GM03348 (cell line): Measurements from ENCODE around the gene PTBP3.
A peak's percentile ranks its signal among the peaks of the same experiment; 100 is the strongest.
"Not testable (repeated sequence)": the region's sequence is repeated elsewhere in the genome, so short reads cannot be mapped to it uniquely, and the experiment has no call there.

ENCODE experiments used
- DNase-seq: peaks from one replicate; pipeline ENCODE4 v3.0.0; 2012; ENCODE audit warnings: low spot score

Gene PTBP3, protein sequence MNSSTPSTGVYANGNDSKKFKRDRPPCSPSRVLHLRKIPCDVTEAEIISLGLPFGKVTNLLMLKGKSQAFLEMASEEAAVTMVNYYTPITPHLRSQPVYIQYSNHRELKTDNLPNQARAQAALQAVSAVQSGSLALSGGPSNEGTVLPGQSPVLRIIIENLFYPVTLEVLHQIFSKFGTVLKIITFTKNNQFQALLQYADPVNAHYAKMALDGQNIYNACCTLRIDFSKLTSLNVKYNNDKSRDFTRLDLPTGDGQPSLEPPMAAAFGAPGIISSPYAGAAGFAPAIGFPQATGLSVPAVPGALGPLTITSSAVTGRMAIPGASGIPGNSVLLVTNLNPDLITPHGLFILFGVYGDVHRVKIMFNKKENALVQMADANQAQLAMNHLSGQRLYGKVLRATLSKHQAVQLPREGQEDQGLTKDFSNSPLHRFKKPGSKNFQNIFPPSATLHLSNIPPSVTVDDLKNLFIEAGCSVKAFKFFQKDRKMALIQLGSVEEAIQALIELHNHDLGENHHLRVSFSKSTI

DNA sequence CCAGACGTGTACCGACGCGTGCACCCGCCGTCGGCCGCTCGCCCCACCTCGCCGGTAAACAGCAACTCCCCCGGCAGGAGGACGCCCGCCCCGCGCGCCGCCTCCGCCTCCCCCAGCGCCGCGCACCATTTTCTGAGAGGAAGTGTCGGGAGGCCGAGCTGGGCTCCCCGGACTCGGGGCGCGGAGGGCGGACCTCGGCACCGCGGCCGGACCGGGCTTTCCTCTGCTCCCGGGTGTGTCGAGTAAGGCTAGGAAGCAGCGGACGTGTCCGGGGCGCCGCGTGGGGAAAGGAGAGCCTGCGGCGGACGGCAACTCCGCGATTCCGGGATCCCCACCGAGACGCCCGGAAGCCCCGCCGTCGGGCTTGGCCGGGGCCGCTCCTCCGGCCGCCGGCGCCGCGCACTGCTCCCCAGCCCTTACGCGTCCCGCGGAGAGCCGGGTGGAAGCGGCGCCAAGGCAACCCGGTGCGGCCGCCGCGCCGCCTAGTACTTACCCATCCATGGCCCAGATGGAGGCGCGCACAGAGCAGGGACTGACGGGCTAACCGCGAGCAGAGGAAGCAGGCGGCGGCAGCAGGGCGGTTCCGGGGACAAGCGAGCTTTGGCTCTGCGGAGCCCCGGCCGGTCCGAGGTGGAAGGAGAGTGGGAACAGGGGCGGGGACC is at the start of gene PTBP3:
Gene PTBP3 (minus strand): TSS at position 643 of the 662 bp plus-strand sequence. CDS start 35,754 bp downstream, outside the sequence.
- DNase-seq = peak; percentile 84

DNA sequence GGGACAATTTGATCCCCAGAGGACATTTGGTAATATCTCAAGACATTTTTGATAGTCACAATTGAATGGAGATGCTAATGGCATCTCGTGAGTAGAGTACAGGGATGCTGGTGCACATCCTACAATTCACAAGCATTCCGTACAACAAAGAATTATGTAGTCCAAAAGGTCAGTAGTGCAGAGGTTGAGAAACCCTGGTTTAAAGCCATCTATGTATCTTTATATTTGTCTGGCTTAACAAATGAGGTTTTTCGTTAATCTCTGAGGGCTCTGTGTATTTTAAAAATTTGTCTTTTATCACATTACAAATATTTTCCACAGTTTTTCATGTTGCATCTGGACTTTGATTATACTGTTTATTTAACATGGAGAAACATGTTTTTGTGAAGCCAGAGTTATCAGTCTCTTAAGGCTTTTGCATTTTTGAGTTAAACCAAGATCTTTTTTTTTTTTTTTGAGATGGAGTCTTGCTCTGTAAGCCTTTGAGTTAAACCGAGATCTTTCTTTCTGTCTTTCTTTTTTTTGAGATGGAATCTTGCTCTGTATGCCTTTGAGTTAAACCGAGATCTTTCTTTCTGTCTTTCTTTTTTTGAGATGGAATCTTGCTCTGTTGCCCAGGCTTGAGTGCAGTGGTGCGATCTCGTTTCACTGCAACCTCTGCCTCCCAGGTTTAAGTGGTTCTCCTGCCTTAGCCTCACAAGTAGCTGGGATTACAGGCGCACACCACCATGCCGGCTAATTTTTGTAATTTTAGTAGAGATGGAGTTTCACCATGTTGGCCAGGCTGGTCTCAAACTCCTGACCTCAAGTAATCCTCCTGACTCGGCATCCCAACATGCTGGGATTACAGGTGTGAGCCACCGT is 49.3 kb upstream of the PTBP3 start:
- no peak for DNase-seq

DNA sequence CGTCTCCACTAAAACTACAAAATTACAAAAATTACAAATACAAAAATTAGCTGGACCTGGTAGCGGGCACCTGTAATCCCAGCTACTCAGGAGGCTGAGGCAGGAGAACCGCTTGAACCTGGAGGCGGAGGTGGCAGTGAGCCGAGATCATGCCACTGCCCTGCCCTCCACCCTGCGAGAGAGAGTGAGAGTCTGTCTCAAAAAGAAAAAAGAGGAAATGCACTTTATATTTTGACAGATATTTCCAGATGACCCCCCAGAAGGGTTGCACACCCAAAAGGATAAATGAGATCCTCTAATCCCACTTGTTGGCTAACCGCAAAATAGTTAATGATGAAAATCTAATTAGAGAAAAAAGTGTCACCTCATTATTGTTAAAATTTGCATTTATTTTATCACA is 48.6 kb upstream of the PTBP3 start:
- DNase-seq = no peak

DNA sequence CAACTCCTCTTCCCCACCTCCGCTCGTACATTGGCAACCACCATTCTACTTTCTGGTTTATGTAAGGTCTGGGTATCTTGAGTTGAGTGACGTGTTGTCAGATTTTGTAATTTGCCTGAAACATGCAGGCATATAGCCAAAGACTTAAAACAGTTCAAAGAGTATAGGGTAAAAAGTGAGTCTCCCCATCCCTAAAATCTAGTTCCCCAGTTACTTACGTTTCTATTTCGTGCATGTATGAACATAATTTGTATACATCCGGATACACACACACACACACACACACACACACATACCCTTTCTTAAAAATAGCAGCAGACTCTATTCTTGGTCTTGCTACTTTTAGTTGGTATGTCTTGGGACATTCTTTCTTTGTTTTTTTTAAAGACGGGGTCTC is 47.4 kb upstream of the PTBP3 start:
- DNase-seq = peak; percentile 13

DNA sequence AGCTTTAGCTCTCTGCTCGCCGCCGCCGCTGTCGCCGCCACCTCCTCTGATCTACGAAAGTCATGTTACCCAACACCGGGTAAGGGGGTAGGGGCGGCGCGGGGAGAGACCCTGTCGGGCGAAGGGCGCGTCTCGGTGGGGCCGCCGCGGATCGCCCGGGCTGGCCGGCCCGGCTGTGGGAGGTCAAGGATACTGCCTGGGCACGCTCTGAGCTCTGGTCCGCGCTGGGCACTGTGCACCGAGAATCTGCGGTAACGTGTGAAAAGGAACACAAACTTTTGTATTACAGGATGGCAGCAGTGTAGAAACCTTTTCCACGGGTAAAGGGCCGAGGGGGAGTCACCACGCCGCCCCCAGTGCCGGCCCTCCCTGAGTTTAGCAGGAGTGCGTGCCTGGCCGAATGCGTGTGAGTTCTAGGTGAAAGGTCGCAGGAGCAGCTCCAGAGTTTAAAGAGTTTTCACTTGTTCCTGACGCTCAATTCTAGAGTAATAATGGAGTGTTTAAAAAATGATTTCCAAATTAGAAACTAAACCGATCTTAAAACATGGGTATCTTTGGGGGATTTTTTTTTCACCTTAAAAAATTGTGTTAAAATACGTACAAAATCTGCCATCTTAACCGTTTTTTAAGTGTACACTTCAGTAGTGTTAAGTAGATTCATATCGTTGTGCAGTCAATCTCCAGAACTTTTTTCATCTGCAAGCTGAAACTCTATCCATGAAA is 46.8 kb upstream of the PTBP3 start, which contains the start of gene HSDL2:
Gene HSDL2 (plus strand): TSS at position 7 of the 723 bp plus-strand sequence. CDS start 56 bp downstream, at position 63.
- no peak for DNase-seq

DNA sequence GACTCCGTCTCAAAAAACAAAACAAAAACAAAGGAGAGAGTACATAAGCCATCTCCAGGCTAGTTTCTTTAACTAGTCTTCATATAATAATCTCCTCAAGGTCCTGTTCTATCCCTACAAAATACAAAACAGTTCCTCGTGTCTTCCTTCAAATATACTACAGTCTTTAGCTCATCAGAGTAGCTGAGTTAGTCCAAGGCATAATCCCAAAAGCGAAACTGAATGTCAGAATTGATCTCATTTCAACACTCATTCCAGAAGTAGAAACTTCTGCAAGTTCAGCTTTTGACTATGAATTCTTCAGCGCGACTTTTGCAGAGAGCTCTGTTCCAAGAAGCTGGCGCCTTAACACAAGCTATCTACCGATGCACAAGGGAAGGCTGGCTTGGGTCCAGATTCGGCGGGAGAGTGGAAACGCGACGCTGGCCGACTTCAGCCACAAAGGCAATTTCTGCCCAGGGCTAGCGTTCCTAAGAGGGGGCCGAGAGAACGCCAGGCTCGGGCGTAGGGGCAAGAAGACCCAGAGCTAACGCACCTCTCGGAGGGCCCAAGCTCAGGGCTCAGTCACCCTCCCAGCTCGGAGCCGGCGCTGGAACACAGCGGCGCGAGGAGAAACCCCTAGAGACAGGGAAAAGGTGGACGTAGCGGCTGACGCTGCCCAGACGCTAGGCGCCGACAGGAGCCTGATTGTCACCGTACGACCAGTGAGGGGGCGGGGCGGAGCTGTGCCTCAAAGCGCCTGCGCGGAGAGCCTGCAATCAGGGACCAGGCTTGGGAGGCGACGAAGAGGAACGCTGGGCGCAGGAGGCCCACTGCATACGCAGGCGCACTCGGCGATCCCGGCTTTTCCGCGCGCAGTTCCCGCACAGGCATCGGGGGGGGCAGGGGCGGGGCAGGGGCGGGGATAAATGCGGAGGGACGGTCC is 46.0 kb upstream of the PTBP3 start:
- peak; percentile 99 for DNase-seq

DNA sequence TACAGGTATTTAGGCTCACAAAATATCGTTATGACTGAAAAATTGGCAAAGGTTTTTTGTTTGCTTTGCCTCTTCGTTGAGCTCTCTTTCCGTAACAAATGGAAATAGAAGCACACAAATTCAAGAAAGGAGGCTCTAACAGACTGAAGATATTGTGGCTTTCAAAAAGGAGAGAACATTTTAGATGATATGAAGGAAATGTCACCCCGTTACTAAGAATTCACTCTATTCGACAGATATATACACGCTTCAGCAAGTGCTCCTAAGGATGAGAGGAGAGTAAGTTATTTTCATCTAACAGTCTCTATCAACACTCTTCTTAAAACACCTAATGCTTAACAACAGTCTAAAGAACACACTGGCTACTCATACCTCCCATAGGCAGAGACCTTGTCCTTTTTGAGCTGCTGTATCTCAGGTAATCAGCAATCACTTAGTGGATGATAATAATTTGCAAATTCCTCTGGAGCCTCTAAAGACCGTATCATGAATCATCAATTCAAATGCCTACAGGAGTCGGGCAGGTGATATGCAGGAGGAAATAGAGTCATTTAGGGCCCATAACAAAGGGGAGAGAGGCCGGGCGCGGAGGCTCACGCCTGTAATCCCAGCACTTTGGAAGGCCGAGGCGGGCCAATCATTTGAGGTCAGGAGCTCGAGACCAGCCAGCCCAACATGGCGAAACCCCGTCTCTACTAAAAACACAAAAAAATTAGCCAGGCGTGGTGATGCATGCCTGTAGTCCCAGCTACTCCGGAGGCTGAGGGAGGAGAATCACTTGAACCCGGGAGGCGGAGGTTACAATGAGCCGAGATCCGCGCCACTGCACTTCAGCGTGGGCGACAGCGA is 45.1 kb upstream of the PTBP3 start:
- DNase-seq = no peak

DNA sequence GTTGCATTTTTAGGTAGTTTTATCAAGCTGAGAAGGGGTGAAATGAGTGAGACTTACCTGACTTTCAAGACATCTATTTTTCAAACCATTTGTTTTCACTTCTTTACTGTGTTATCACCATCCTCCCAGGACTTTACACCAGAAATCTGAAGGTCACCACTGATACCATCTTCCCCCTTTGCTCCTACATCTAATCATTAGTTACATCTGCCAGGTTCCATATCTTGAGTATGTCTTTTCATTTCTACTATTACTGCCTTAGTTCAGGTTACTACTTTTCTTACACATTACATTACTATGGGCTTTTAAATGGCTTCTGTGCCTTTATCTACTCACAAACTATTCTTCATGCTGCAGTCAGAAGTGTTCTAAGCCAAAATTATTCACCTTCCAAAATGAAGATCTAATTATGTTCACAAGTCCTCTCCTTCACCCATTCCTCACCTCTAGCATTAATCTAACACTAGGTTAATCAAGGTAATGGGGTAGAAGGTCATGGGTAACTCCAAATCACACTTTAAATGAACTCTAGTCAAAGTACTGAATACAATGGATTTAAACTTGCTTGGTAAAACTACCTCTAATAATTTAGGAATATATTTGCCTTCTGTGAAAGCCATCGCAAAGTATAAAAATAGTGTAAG is 44.4 kb upstream of the PTBP3 start:
- DNase-seq = no peak

DNA sequence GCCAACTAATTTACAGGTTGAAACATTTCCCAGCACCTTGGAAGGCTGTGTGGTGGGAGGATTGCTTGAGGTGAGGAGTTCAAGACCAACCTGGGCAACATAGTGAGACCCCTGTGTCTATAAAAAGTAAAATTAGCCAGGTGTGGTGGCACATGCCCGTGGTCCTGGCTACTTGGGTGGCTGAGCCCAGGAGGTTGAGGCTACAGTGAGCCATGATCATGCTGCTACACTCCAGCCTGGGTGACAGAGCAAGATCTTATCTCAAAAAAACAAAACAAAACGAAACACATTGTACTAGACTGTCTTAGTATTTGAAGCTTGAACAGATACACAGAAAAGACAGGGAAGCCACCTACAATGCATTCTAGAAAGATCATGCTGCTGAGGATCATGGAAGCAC is 43.7 kb upstream of the PTBP3 start:
- no peak for DNase-seq

DNA sequence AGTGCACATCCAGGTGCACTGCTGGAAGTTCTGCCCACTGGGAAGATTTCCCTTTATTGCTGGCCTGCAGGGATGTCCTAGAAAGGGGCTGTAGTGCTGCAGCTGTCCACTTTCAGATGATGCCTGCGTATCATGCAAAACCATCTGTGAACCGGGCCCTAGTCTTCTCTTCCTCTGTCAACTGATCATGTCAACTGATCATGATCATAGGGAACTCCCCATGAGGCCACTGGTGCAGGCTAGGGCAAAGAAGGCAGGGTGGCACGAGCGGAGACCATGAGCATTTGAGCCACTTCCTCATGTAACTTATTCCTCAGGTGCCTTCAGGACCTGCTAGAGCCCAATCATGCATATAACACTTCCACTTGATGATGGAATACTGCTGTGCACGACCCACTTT is 41.9 kb upstream of the PTBP3 start:
- no peak for DNase-seq

DNA sequence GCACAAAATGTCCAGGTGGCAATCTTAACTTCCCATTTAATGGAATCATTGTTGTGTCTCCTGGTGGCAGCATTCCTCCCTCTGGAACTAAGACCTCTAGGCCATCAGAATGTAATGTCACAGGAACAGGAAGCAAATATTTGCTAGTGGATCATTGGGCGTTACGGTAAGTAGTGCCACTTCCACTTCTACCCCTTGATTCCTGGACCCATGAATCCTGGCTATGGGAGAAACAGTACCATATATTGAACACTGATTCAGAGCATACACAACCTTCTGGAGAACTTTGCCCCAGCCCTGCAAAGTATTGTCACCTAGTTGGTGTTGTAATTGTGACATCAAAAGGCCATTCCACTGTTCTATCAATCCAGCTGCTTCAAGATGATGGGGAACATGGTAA is 40.8 kb upstream of the PTBP3 start:
- not testable (repeated sequence) for DNase-seq

DNA sequence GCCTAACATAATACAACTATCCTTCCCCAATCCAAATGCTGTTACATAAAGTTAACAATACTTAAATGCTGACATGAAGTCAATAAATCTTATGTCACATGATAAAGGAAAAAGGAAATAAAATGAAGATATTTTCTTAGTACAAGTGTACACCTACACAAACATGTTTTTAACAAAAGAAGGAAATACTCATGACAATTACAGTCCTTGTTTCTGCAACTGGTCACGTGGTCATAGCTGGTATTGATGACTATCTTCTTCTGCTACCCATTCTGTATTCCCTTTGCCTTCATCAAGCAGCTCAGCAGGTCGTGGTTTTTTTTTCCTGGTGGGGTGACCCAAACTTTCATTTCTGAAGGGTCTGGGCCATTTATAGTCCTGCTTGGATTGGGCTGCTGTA is 40.2 kb upstream of the PTBP3 start:
- not testable (repeated sequence) for DNase-seq

DNA sequence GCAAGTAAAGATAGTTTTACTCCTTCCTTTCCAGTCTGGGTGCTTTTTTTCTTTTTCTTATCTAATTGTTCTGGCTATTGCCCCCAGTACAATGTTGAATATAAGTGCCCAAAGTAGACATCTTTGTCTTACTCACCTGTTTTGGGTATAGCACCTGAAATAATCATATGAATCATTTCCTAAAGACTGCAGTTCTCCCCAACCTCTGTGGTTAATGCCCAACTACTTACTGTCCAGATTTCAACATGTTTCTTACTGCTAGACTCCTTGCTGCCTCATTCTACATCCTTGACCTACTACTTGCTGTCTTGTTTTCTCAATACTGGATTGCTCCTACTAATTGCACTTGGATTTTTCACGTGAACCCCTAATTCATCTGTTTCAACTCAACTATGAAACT is 37.6 kb upstream of the PTBP3 start:
- DNase-seq = no peak

DNA sequence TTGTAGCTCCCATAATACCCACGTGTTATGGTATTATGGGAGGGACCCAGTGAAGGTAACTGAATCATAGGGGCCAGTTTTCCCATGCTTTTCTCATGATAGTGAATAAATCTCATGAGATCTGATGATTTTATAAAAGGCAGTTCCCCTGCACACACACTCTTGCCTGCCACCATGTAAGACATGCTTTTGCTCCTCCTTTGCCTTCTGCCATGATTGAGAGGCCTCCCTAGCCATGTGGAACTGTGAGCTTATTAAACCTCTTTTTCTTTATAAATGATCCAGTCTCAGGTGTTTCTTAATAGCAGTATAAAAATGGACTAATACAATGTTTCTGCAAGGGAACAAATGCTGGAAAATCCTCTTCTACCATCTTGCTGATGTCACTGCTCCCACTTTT is 36.4 kb upstream of the PTBP3 start:
- DNase-seq = no peak

DNA sequence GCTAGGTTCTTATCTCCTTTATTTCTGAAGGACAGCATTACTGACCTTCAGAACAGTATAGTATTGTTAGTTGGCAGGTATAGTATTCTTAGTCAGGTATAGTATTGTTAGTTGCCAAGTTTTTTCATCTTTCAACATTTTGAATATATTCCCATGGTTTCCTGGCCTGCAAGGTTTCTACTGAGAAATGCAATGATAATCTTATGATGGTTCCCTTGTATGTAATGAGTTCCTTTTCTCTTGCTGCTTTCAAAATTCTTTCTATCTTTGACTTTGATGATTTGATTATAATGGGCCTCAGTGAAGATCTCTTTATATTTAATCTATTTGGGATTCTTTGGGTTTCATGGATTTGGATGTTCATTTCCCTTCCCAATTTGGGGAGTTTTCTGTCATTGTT is 34.0 kb upstream of the PTBP3 start:
- no peak for DNase-seq

DNA sequence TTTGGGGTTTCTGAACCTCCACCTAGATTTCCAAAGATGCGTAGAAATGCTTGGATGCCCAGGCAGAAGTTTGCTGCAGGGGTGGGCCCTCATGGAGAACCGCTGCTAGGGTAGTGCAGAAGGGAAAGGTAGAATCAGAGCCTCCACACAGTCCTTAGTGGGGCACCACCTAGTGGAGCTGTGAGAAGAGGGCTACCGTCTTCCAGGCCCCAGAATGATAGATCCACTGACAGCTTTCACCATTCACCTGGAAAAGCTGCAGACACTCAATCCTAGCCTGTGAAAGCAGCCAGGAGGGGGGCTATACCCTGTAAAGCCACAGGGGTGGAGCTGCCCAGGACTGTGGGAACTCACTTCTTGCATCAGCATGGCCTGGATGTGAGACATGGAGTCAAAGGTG is 33.2 kb upstream of the PTBP3 start:
- no peak for DNase-seq

DNA sequence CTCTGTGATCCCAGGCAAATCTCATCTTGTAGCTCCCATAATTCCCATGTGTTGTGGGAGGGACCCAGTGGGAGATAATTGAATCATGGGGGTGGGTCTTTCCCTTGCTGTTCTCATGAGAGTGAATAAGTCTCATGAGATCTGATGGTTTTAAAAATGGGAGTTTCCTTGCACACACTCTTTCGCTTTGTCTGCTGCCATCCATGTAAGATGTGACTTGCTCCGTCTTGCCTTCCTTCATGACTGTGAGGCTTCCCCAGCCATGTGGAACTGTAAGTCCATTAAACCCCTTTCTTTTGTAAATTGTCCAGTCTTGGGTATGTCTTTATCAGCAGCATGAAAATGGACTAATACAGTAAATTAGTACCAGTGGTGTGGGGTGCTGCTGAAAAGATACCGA is 31.8 kb upstream of the PTBP3 start:
- not testable (repeated sequence) for DNase-seq

DNA sequence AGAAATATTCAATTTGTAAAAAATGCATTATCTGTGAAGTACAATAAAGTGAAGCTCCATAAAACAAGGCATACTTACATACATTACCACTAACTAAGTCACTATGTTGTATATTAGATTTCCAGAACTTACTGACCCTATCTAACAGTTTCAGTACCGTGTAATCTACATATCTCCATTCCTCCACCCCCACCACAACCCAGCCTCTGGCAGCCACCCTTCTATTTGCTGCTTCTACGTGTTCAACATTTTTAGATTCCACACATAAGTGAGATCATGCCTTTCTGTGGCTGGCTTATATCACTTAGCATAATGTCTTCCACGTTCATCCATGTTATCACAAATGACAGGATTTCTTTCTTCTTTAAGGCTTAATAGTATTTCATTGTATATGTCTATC is 31.3 kb upstream of the PTBP3 start:
- DNase-seq = no peak

DNA sequence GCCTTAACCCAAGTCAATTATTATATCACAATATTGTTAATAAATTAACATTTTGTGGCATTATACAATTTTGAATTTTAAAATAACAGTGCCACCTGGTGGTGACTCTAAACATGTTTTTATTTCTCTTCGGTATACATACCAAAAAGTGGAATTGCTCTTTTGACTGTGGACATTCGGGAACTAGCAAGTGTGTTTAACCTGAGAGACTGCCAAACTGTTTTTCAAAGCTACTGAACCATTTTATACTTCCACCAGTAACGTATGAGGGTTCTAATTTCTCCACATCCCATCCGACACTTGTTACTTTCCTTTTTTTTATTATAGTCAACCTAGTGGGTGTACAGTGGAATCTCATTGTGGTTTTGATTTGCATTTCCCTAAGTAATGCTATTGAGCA is 28.2 kb upstream of the PTBP3 start:
- DNase-seq = peak; percentile 16
